ENCODE data around the gene STARD3NL.

DNA sequence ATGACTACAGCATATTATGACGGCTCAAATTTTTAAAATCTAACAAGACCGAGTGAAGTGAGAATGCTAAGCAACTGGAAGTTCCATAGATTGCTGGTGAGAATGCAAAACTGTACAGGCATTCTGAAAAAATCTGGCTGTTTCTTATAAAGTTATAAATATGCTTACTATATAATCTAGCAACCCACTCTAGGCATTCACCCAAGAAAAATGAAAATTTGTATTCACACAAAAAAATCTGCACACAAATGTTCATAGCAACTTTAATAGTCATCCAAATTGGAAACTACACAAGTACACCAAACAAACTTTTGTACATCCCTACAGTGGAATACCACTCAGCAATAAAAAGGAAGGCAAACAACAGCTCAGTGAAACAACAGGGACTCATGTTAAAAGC is 39.9 kb upstream of the STARD3NL start:
- TF ChIP-seq, protein P1, sequence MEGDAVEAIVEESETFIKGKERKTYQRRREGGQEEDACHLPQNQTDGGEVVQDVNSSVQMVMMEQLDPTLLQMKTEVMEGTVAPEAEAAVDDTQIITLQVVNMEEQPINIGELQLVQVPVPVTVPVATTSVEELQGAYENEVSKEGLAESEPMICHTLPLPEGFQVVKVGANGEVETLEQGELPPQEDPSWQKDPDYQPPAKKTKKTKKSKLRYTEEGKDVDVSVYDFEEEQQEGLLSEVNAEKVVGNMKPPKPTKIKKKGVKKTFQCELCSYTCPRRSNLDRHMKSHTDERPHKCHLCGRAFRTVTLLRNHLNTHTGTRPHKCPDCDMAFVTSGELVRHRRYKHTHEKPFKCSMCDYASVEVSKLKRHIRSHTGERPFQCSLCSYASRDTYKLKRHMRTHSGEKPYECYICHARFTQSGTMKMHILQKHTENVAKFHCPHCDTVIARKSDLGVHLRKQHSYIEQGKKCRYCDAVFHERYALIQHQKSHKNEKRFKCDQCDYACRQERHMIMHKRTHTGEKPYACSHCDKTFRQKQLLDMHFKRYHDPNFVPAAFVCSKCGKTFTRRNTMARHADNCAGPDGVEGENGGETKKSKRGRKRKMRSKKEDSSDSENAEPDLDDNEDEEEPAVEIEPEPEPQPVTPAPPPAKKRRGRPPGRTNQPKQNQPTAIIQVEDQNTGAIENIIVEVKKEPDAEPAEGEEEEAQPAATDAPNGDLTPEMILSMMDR (IDR thresholded peaks at IDR 0.05; ENCODE audit: poor library complexity): no peak
- TF ChIP-seq EZH2 (IDR thresholded peaks at IDR 0.05; ENCODE audit: borderline replicate concordance): no peak

Measured in hepatocyte (in vitro differentiated cells).